Limb (tissue), 2 donors: Measurements from ENCODE around the gene TOR3A.
A peak's percentile ranks its signal among the peaks of the same experiment; 100 is the strongest.
"Not testable (repeated sequence)": the region's sequence is repeated elsewhere in the genome, so short reads cannot be mapped to it uniquely, and the experiment has no call there.

Experiments used
- DNase-seq, 2 donors: peaks; one replicate each; pipeline ENCODE4 v3.0.0-alpha.2; 2016; ENCODE audit errors: extremely low spot score in 2 of 2

TOR3A gene

GRCh38 chr1:179081687-179082332 is at the start of gene TOR3A:
TSS of gene TOR3A (plus strand) at chr1:179082070. CDS start at chr1:179082129, 59 bp downstream.
- peak; percentile 85 to 92 for DNase-seq

DNA sequence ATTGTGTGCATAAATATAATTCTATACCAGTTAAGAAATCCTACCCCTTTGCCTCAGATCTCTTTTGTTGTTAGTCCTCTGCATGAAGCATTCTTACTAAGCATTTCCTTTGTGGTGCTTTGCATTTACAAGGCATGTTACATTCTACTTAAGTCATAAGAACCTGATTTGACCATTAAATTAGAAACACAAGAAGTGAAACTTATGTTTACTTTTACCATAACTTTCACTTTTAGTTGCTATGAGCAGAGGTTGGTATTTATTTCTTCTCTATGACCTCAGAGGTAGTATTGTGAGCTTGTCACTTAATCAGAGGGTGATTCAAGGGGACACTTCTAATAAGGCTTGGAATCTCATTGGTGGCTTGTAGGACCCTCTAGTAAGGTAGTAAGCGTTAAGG is 47.1 kb upstream of the TOR3A start:
- no peak for DNase-seq

GRCh38 chr1:179036844-179037465 is 44.9 kb upstream of the TOR3A start:
- no peak for DNase-seq

- DNase-seq, result no peak
Observed at GRCh38 chr1:179038528-179039281, 43.2 kb upstream of the TOR3A start.

GRCh38 chr1:179039502-179040174 is 42.2 kb upstream of the TOR3A start:
- DNase-seq, result not testable (repeated sequence)

- not testable (repeated sequence) for DNase-seq
Observed at GRCh38 chr1:179040175-179040551, 41.7 kb upstream of the TOR3A start.

DNA sequence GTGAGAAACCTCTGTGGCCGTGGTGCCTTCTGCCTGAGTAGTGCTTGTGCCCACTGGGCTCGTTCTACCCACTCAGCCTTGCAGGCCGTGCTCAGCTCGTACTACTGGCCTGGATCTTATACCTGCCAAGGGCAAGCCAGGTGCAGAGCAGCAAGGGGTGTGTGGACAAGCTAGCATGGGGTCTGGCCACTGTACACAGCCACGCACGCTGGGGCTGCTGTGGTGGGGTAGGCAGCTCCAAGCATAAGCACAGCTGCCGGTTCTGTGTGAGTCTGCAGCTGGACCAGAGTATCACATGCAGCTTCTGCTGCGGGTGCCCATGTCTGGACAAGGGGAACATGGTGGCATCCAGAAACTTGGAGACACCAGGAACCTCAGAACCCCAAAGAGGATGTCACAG is 39.8 kb upstream of the TOR3A start:
- no peak for DNase-seq

DNA sequence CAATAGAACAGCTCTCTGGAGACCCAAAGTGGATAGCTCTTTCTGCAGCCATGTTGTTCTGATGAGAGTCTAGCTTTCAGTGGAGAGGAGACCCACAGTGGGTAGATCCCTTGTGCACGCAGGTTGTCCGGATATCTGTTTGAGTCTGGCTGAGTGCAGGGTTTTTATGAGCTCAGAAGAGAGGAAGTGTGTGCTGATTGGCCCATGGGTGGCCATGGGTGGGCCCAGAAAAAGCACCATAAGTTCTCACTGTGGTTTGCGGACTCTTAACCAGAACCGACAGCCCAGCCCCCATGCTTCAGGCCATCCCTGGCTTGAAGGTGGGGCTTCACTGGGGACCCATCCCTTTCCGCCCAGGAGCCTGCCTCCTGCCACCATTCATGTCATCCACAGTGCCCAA is 39.2 kb upstream of the TOR3A start:
- no peak for DNase-seq

- no peak for DNase-seq
Observed at GRCh38 chr1:179043266-179043665, 38.6 kb upstream of the TOR3A start.

GRCh38 chr1:179043907-179044306 is 38.0 kb upstream of the TOR3A start:
- DNase-seq, result no peak

DNA sequence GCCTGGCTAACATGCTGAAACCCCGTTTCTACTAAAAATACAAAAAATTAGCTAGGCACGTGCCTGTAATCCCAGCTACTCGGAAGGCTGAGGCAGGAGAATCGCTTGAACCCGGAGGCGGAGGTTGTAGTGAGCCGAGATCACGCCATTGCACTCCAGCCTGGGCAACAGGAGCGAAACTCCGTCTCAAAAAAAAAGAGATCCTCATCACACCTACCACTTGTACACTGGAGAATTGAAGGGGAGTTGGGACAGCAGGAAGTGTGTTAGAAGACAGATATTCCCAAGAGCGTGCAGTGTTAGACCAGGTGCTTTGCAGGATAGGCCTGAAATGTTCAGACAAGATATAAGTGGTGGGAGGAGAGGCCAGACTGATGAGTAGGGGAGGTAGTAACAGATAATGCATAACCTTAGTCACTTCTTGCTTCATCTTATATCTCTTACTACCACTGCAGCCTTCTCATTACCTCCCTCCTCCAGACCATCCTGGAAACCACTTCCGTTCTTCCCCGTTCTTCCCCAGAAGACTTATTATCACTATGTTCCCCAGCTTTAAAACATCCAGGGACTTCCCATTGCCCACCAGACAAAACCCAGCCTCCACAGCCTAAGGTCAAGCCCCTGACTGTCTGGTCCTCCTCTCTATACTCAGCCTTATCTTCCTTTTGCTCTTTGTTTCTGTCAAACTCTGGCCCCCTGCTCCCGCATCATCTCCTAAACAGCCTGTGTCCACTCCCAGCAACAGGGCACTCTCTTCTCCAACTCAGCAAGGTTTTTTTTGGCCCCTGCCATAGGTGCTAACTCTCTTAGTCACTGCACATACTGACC is 34.8 kb upstream of the TOR3A start:
- no peak for DNase-seq

DNA sequence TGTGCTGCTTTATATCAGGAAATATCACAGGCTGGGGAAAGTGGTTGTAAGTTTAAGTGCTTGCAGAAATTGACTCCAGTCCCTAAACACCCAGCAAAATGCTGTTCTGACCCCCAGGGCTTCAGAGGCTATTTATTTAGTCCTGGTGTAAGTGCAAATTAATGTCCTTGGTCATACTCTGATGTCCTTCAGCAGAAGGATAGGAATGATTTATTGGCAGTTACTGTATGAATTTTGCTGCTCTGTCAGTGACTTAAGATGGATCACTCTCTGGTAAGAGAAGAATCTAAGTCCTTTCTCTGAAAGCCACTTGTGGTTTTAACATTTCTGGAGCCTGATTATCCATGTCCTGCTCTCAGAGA is 34.3 kb upstream of the TOR3A start:
- no peak for DNase-seq

DNA sequence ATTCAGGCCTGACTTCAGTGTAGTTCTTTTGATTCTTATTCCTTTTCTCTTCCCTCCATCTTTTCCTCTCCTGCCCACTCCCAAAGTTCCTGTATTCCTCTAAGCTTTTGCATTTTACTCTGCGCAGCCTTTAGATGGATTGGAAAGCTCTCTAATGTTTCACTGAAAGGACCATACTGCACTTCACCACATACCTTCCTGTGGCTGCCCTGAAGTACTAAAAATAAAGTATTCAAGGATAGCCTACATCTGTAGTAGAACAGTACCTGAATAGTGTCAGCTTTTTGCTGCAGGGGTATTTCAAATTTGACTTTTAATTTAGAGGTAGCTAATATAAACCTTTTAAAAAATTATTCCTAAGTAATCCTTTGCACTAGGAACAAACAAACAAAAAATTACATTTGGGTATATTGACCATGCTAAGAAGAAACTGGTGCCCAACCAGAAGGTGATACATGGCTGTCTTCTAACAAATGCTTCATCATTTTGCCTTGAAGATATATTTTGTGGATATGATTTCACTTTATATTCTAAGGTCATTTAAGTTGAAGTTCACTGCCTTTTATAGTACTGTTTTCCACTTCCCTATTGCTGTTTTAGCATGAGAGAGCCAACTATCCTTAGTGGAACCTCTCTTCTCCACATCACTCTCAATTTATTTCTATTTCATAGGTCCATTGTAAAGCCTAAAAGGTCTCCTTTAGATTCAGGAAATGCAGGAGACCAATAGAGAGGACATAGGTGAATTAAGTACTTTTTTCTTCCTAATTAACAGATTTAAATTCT is 33.3 kb upstream of the TOR3A start:
- no peak for DNase-seq

DNA sequence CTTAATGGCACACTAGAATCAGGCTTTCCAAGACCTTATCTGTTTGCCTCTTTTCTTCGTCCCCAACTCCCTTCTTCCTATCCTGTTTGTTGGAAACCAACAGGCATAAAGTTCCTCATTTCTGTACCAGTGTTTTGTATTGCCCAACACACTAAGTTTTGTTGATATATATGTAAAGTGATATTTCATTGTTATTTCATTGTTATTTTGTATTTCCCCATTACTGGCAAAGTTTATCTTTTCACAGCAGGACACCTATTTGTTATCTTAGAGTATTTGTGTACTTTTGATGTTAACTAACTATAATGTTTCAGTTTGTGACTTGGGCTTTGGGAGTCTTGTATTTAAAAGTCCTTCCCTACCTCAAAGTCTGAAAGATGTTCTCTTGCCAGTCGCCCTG is 29.1 kb upstream of the TOR3A start:
- DNase-seq, result no peak

- DNase-seq, result no peak
Observed at GRCh38 chr1:179053486-179053885, 28.4 kb upstream of the TOR3A start.

GRCh38 chr1:179055937-179056336 is 25.9 kb upstream of the TOR3A start:
- no peak for DNase-seq

DNA sequence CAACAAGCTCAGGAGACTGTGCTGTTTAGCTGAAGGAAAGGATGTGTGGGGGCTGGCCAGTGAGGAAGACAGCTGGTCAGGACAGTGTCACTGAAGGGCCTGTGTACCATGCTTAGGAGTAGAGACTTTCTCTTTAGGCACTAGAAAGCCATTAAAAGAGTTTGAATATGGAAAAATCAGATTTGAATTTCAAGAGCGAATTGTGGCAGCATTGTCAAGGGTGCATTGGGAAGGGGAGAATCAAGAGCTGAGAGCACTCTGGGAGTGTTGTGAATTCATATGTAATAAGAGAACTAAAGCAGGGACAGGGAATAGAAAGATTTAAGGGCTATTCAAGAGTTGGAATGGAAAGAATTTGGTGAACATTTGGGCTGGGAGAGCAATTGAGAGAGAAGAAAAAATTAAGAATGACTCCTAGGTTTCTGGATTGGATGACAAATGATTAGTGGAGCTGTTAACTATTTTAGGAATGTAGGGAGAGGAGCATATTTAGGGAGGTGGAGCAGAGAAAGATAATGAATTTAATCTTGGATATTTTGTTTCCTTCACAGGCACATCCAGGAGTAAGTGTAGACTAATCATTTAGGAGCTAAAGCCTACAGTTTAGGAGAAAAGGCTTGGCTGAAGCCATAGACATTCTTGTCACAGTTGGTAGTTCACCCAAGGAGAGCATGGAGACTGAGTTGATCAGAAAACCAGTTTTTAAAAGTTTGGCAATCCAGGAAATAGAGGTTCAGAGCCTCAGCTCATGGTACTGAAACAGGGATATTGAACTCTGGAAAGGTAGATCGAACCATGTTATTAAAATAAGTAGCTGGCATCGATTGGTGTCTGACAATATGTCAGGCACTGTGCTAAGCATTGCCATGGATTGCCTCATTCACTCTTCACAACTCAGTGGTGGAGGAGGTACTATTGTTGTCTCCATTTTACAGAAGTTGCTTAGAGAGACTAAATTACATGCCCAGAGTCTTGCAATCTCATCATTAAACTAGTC is 23.1 kb upstream of the TOR3A start:
- DNase-seq, result no peak

DNA sequence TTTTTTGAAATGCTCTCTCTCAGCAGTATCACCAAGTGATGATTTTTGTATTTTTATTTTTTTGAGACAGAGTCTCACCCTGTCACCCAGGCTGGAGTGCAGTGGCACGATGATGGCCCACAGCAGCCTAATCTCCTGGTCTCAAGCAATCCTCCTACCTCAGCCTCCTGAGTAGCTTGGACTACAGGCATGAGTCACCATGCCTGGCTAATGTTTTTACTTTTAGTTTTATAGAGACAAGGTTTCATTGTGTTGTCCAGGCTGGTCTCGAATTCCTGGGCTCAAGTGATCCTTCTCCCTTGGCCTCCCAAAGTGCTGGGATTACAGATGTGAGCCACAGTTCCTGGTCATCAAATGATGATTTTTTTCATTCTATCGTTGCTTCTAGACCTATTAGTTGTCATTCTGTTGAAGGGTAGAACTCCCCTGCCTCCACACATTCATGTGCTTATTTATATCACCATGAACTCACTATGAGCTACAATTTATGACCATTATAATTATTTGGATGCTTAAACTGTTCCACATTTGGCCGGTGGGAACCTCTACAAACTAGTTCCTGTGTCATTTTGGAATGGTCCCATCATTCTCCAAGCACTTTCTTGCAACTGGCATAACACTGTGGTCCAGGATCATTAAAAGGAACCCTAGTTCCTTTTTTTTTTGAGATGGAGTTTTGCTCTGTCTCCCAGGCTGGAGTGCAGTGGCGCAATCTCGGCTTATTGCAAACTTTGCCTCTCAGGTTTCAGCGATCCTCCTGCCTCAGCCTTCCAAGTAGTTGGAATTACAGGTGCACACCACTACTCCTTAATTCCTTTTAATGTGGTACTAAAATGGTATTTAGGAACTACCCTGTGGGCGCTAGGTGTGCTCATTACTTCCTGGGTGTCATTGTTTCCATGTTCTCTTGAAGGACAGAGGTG is 20.2 kb upstream of the TOR3A start:
- no peak for DNase-seq
